22Rv1 (cell line): Measurements from ENCODE around the gene ADGRD2.

ENCODE experiments used
- H3K27ac ChIP-seq: fragments of 450-650 bp; 2 replicates; pipeline ENCODE4 v1.5.1; 2017
- CTCF ChIP-seq: fragments of 450-650 bp; IDR thresholded peaks from 2 replicates; pipeline ENCODE4 v1.5.1; 2017; ENCODE audit warnings: mild to moderate bottlenecking
- ZFX ChIP-seq: fragments of 450-650 bp; IDR thresholded peaks from 2 replicates; pipeline ENCODE4 v1.6.1; 2017; ENCODE audit warnings: antibody characterized with exemption, borderline replicate concordance

The ADGRD2 gene

GRCh38 chr9:124450241-124450924, at the start of gene ADGRD2:
Gene ADGRD2, plus strand, starts transcription at chr9:124450451. Its CDS starts 1,216 bp downstream, at chr9:124451667.
- H3K27ac ChIP-seq = no peak within 1 kb of the TSS
- TF ChIP-seq ZFX (no peak), CTCF (no peak)

- TF ChIP-seq CTCF (no peak), ZFX (no peak)
Measured at GRCh38 chr9:124403246-124403645, 47.0 kb upstream of the ADGRD2 start.

GRCh38 chr9:124409410-124409809, 40.8 kb upstream of the ADGRD2 start:
- H3K27ac ChIP-seq = no peak overlapping the region
- no peak for TF ChIP-seq ZFX
- no peak for TF ChIP-seq CTCF

More at GRCh38 chr9:124403246-124403645, 47.0 kb upstream of the ADGRD2 start:
- no peak overlapping the region for H3K27ac ChIP-seq

GRCh38 chr9:124410321-124410913, 39.8 kb upstream of the ADGRD2 start:
- H3K27ac ChIP-seq = no peak overlapping the region
- TF ChIP-seq CTCF = peak; percentile 57
- no peak for TF ChIP-seq ZFX

- H3K27ac ChIP-seq = no peak overlapping the region
- TF ChIP-seq CTCF = no peak
Measured at GRCh38 chr9:124411514-124412227, 38.6 kb upstream of the ADGRD2 start.

GRCh38 chr9:124412228-124412575, 38.0 kb upstream of the ADGRD2 start:
- no peak overlapping the region for H3K27ac ChIP-seq

More at GRCh38 chr9:124412228-124412575, 38.0 kb upstream of the ADGRD2 start:
- TF ChIP-seq CTCF (no peak), ZFX (no peak)
